RCC 7860 (cell line): ENCODE data around the gene TOMM22.

Experiments
- DNase-seq: peaks from one replicate; pipeline ENCODE4 v3.0.0-alpha.2; 2015; ENCODE audit warnings: low spot score
- FAIRE-seq: peaks from 2 replicates; lab custom pipeline; 2012; peaks lifted over from hg19 to GRCh38; lab: Jason Lieb, UNC

The TOMM22 gene

DNA sequence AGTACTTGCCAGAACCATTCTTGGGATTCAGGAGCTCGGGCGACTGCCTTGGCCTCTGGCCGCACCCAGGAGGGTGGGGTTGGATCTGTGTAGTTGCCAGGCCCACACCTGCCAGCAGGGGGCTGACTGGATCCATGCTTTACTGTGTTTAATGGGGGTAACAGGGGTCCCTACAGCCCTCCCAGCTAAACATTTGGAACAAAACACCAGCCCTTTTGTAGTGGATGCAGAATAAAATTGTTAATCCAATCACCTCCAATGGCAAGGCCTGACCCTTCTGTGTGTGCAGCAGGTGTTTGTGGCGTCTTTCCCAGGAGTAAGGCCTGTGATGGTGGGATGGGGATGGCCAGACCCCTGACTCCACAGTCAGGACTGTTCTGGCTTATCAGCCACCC is 51.6 kb downstream of the TOMM22 start:
- DNase-seq (no peak), FAIRE-seq (no peak)

DNA sequence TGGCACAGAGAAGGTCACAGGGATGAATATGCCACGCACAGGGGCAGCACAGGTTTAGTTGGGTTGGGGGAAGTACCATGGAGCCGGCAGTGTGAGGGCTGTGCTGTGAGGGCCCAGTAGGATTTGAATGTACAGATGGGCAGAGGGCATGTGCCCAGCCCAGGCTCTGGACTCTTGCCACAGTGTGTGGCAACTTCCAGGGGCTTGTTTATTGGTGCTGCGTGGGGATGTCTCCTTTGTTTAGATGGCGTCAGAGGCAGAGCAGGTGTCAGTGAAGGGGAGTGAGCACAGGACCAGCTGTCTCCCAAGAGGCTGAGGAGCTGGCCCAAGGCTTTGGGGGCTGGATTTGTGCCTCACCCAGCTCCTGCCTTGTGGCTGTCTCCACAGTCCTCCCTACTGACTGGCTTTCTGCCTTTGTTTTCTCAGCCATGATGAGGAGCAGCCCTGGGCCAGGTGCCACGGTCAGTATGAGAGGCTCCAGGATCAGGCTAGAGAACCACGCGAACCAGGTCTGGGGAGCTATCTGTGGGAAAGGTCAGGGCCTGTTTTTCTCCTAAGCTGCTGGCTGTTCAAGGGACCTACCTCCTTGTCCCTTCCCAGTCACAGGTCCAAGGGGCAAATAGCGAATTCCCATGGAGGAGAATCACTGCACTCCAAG is 52.1 kb downstream of the TOMM22 start:
- FAIRE-seq (no peak), DNase-seq (no peak)

DNA sequence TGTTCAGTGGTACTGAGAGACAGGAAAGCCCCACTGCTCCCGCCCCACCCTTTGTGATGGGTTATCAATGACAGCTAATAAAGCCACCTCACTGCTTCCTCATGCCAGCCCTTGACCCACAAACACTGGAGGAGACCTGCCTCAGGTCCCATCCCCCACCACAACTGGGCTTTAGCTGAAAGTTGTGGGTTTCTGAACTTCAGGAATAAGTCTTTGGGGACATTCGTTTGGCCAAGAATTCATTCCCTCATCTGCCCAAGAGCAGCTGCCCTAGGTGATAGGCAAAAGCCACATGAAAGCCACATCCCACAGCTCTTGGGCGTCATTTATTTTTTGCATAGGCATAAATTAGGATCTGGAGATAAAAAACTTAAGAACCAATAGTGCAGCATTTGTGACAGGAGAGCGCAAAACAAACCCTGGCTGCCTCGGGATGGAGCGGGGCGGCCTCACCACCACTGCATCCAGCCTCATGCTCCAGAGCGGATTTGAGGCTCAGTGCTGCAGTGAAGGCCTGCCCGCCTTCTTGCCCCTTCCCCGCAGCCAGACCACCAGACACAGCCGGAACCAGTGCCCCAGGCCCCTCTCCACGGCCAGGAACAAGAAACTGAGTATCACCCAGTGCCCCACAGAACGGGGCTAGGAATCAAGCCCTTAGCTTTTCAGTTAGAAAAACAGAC is 52.8 kb downstream of the TOMM22 start:
- DNase-seq: no peak
- FAIRE-seq: no peak
